Measurements from ENCODE around the gene HLA-DQA2. TPM values are rescaled to one million over a fixed set of nuclear protein-coding genes. Genes with fewer than 3 reads are reported as not detected.
"Not testable (repeated sequence)": the region's sequence is repeated elsewhere in the genome, so short reads cannot be mapped to it uniquely, and the experiment has no call there.

HLA-DQA2 gene
- total RNA-seq = 0.44 and 0.79 TPM in 2 replicates
- long read RNA-seq, partial matches to known transcripts = 0 of 2 reads
- long read RNA-seq, other reads (novel, unspliced or antisense) = 2 of 2 reads

DNA sequence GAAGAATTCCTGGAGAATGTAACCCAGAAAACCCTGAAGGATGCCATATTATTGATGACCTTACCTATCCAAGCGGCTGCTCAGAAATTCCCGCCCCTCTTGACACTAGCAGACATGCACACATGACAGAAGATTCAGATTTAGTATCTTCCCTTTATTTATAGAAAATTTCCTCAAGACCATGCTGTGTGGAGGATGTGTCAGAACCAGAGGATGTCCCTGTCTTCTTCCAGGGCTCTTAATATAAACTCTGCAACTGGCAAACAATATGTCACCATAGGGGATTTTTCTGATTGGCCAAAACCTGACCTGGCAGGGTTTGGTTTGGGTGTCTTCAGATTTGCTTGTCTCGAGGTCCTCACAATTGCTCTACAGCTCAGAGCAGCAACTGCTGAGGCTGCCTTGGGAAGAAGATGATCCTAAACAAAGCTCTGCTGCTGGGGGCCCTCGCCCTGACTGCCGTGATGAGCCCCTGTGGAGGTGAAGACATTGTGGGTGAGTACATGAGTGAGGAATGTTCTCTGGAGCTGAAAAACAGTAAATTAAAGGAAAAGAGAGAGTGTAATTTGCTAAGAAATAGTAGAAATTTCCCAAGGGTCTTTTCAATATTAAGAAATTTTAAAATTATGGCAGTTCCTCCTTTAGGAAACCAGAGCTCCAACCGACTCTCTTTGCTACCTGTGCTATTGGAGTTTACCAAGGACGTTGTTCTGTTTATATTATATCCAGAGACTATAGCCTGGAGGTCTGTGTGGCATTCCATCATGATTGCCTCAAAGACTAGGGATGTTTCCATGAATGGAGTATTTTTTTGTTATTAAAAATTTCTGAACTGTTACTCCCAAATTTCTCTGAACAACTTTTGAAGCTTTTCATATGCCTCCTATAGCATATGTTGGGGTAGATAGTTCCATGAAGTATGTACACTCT is at the start of gene HLA-DQA2:
HLA-DQA2 (plus strand) TSS at position 361 of the 930 bp plus-strand sequence; CDS start at position 414, 53 bp downstream.
- Mint-ChIP-seq H3K4me1 (ENCODE audit: low read depth) (no peaks in the 10 kb centered on the region), H3K9me3 (ENCODE audit: low read depth) (no peaks in the 10 kb centered on the region), H3K36me3 (ENCODE audit: insufficient read depth) (no peaks in the 10 kb centered on the region), H3K4me3 (ENCODE audit: low read depth) (no peak within 1 kb of the TSS), H3K27me3 (peaks cover 7% of the 10 kb centered on the region), H3K27ac (no peak within 1 kb of the TSS)
- DNase-seq (ENCODE audit: low spot score, unreplicated experiment) = no peak
- TF ChIP-seq, protein P1, sequence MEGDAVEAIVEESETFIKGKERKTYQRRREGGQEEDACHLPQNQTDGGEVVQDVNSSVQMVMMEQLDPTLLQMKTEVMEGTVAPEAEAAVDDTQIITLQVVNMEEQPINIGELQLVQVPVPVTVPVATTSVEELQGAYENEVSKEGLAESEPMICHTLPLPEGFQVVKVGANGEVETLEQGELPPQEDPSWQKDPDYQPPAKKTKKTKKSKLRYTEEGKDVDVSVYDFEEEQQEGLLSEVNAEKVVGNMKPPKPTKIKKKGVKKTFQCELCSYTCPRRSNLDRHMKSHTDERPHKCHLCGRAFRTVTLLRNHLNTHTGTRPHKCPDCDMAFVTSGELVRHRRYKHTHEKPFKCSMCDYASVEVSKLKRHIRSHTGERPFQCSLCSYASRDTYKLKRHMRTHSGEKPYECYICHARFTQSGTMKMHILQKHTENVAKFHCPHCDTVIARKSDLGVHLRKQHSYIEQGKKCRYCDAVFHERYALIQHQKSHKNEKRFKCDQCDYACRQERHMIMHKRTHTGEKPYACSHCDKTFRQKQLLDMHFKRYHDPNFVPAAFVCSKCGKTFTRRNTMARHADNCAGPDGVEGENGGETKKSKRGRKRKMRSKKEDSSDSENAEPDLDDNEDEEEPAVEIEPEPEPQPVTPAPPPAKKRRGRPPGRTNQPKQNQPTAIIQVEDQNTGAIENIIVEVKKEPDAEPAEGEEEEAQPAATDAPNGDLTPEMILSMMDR (IDR thresholded peaks at IDR 0.05; ENCODE audit: unreplicated experiment) = no peak

- peaks cover 4% of the 10 kb centered on the region for H3K9me3 Mint-ChIP-seq (ENCODE audit: low read depth)
- H3K27ac Mint-ChIP-seq = no peak overlapping the region
- H3K36me3 Mint-ChIP-seq (ENCODE audit: insufficient read depth) = no peaks in the 10 kb centered on the region
- peaks cover 6% of the 10 kb centered on the region for H3K27me3 Mint-ChIP-seq
- no peak for DNase-seq (ENCODE audit: low spot score, unreplicated experiment)
- H3K4me1 Mint-ChIP-seq (ENCODE audit: low read depth) = no peaks in the 10 kb centered on the region
- H3K4me3 Mint-ChIP-seq (ENCODE audit: low read depth) = no peak overlapping the region
- TF ChIP-seq, protein P1 (IDR thresholded peaks at IDR 0.05; ENCODE audit: unreplicated experiment) = peak; percentile 52
These were observed 49.2 kb upstream of the HLA-DQA2 start for GRCh38 chr6:32692019-32692418.

- H3K4me1 Mint-ChIP-seq (ENCODE audit: low read depth) = no peaks in the 10 kb centered on the region
- DNase-seq (ENCODE audit: low spot score, unreplicated experiment) = no peak
- H3K36me3 Mint-ChIP-seq (ENCODE audit: insufficient read depth) = no peaks in the 10 kb centered on the region
- no peak overlapping the region for H3K4me3 Mint-ChIP-seq (ENCODE audit: low read depth)
- H3K27me3 Mint-ChIP-seq = peaks cover 36% of the 10 kb centered on the region
- TF ChIP-seq, protein P1 (IDR thresholded peaks at IDR 0.05; ENCODE audit: unreplicated experiment) = no peak
- H3K9me3 Mint-ChIP-seq (ENCODE audit: low read depth) = peaks cover 4% of the 10 kb centered on the region
- no peak overlapping the region for H3K27ac Mint-ChIP-seq
These were observed 44.2 kb upstream of the HLA-DQA2 start for GRCh38 chr6:32697031-32697430.

DNA sequence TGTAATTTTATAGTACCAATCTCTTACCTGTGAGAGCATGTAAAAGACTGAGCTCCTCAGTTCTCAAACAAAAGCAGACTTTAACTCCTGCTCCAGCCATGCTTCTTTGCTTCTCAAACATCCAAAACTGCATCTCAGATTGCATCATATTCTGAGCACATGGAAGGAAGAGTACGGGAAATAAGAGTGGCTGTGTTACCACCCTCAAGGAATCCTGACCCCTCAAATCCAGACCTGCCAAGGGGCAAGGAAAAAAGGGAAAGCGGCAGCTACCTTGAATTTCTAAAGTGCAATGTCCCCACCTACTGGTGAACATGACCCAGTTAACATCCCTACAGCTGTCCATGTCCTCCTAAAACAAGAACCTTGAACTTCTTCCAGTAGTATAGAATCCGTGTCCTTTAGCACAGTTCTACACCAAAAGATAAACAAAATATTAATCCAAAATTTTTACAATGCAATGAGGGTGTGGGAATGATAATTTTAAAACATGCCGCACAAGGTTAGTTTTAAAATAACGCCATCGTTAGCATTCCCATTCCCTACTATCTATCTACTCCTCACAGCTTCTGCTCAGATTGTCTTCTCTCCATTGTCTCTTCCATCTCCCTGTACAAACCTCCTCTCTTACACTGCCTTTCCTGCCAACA is 40.7 kb upstream of the HLA-DQA2 start:
- Mint-ChIP-seq H3K9me3 (ENCODE audit: low read depth) (peaks cover 3% of the 10 kb centered on the region), H3K4me3 (ENCODE audit: low read depth) (no peak overlapping the region), H3K4me1 (ENCODE audit: low read depth) (no peaks in the 10 kb centered on the region), H3K27ac (no peak overlapping the region), H3K36me3 (ENCODE audit: insufficient read depth) (no peaks in the 10 kb centered on the region), H3K27me3 (peaks cover 49% of the 10 kb centered on the region)
- TF ChIP-seq, protein P1 (IDR thresholded peaks at IDR 0.05; ENCODE audit: unreplicated experiment) = peak; percentile 81
- DNase-seq (ENCODE audit: low spot score, unreplicated experiment) = peak; percentile 17

DNA sequence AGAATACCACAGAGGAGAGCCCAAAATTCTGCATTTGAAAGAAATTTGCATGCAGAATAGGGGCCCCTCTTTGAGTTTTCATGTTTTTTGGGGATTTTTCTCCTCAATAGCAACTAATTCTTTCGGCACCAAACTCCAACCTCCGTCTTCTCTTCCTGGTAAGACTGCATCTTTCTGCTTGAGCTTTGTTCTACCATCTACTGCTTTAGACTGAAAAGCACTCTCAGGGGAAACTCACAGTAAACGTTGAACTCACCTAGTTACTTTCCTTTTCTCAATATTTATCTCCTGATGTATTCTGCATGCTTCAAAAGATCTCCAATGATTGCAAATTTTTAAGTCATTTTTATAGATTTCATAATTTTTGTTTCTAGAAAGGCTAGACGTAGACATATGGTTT is 37.8 kb upstream of the HLA-DQA2 start:
- Mint-ChIP-seq H3K4me3 (ENCODE audit: low read depth) (no peak overlapping the region), H3K27me3 (peaks cover 38% of the 10 kb centered on the region), H3K27ac (no peak overlapping the region), H3K4me1 (ENCODE audit: low read depth) (no peaks in the 10 kb centered on the region), H3K36me3 (ENCODE audit: insufficient read depth) (no peaks in the 10 kb centered on the region), H3K9me3 (ENCODE audit: low read depth) (peaks cover 3% of the 10 kb centered on the region)
- DNase-seq (ENCODE audit: low spot score, unreplicated experiment) = no peak
- TF ChIP-seq, protein P1 (IDR thresholded peaks at IDR 0.05; ENCODE audit: unreplicated experiment) = no peak

DNA sequence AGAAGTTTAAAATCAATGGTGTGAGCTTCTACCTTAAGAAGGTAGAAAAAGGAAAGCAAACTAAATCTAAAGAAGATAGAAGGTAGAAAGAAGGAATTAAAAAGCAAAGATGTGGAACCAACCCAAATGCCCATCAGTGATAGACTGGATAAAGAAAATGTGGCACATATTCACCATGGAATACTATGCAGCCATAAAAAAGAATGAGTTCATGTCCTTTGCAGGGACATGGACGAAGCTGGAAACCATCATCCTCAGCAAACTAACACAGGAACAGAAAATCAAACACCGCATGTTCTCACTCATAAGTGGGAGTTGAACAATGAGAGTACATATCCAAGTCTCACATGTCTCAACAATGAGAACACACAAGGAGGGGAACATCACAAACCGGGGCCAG is 36.0 kb upstream of the HLA-DQA2 start:
- not testable (repeated sequence) for H3K4me1 Mint-ChIP-seq (ENCODE audit: low read depth); DNase-seq (ENCODE audit: low spot score, unreplicated experiment); H3K27ac Mint-ChIP-seq; H3K9me3 Mint-ChIP-seq (ENCODE audit: low read depth); H3K4me3 Mint-ChIP-seq (ENCODE audit: low read depth); H3K36me3 Mint-ChIP-seq (ENCODE audit: insufficient read depth)
- H3K27me3 Mint-ChIP-seq = peaks cover 30% of the 10 kb centered on the region

Measured in progenitor cell of endocrine pancreas (in vitro differentiated cells).